ENCODE data around the gene ZNF276. TPM values are rescaled to one million over a fixed set of nuclear protein-coding genes. Genes with fewer than 3 reads are reported as not detected.

Gene ZNF276
- total RNA-seq, 1 experiment from 2014 or later: 32.7 TPM

GRCh38 chr16:89732142-89732917 is 11.0 kb downstream of the ZNF276 start:
- TF ChIP-seq CTCF (IDR thresholded peaks at IDR 0.05; ENCODE audit: unreplicated experiment): no peak
- no peaks in the 10 kb centered on the region for H3K27me3 Mint-ChIP-seq (ENCODE audit: insufficient read depth, unreplicated experiment)
- no peaks in the 10 kb centered on the region for H3K4me1 Mint-ChIP-seq (ENCODE audit: insufficient read depth, unreplicated experiment)
- no TSS peak for BruUV-seq (replicated peaks)
- H3K36me3 Mint-ChIP-seq (ENCODE audit: insufficient read depth, unreplicated experiment): peaks cover 91% of the 10 kb centered on the region
- POLR2A ChIA-PET: interaction anchor here (2.2 kb wide), 1 partner anchor 9 kb away, joined by 8 read pairs; no protein-coding TSS in a partner anchor
- CTCF ChIA-PET: interaction anchor here (0.6 kb wide), 2 partner anchors 33 to 309 kb away, joined by 3 read pairs; no protein-coding TSS in a partner anchor
- intact Hi-C loops (cut with micrococcal nuclease): no loop called here
- no peaks in the 10 kb centered on the region for H3K9me3 Mint-ChIP-seq (ENCODE audit: unreplicated experiment)
- H3K27ac Mint-ChIP-seq (ENCODE audit: low read depth, unreplicated experiment): no peak overlapping the region
- no peak overlapping the region for H3K4me3 Mint-ChIP-seq (ENCODE audit: unreplicated experiment)
- DNase-seq (ENCODE audit: unreplicated experiment): no peak

GRCh38 chr16:89732918-89733242 is 11.5 kb downstream of the ZNF276 start:
- H3K4me1 Mint-ChIP-seq (ENCODE audit: insufficient read depth, unreplicated experiment): no peaks in the 10 kb centered on the region
- H3K36me3 Mint-ChIP-seq (ENCODE audit: insufficient read depth, unreplicated experiment): peaks cover 91% of the 10 kb centered on the region
- no peak for DNase-seq (ENCODE audit: unreplicated experiment)
- TF ChIP-seq CTCF (IDR thresholded peaks at IDR 0.05; ENCODE audit: unreplicated experiment): no peak
- H3K27ac Mint-ChIP-seq (ENCODE audit: low read depth, unreplicated experiment): no peak overlapping the region
- no peak overlapping the region for H3K4me3 Mint-ChIP-seq (ENCODE audit: unreplicated experiment)
- no peaks in the 10 kb centered on the region for H3K9me3 Mint-ChIP-seq (ENCODE audit: unreplicated experiment)
- no peaks in the 10 kb centered on the region for H3K27me3 Mint-ChIP-seq (ENCODE audit: insufficient read depth, unreplicated experiment)
- ChIA-PET CTCF (interaction anchor here (0.6 kb wide), 2 partner anchors 33 to 308 kb away, joined by 3 read pairs; no protein-coding TSS in a partner anchor), POLR2A (interaction anchor here (1.4 to 2.2 kb wide), 2 partner anchors 10 to 11 kb away, joined by 3 to 8 read pairs; no protein-coding TSS in a partner anchor)
- BruUV-seq (replicated peaks): no TSS peak
- intact Hi-C loops (cut with micrococcal nuclease): no loop called here

- ChIA-PET CTCF (no interaction called here), POLR2A (interaction anchor here (1.4 to 2.2 kb wide), 2 partner anchors 10 kb away, joined by 3 to 8 read pairs; no protein-coding TSS in a partner anchor)
- Mint-ChIP-seq H3K4me3 (ENCODE audit: unreplicated experiment) (no peak overlapping the region), H3K9me3 (ENCODE audit: unreplicated experiment) (no peaks in the 10 kb centered on the region), H3K27me3 (ENCODE audit: insufficient read depth, unreplicated experiment) (no peaks in the 10 kb centered on the region), H3K36me3 (ENCODE audit: insufficient read depth, unreplicated experiment) (peaks cover 92% of the 10 kb centered on the region), H3K4me1 (ENCODE audit: insufficient read depth, unreplicated experiment) (no peaks in the 10 kb centered on the region), H3K27ac (ENCODE audit: low read depth, unreplicated experiment) (no peak overlapping the region)
- TF ChIP-seq CTCF (IDR thresholded peaks at IDR 0.05; ENCODE audit: unreplicated experiment): no peak
- DNase-seq (ENCODE audit: unreplicated experiment): no peak
- intact Hi-C loops (cut with micrococcal nuclease): no loop called here
- no TSS peak for BruUV-seq (replicated peaks)
Observed at GRCh38 chr16:89733322-89733721, 12.0 kb downstream of the ZNF276 start.

GRCh38 chr16:89733792-89734191 is 12.5 kb downstream of the ZNF276 start:
- no peaks in the 10 kb centered on the region for H3K27me3 Mint-ChIP-seq (ENCODE audit: insufficient read depth, unreplicated experiment)
- H3K9me3 Mint-ChIP-seq (ENCODE audit: unreplicated experiment): no peaks in the 10 kb centered on the region
- no peak overlapping the region for H3K4me3 Mint-ChIP-seq (ENCODE audit: unreplicated experiment)
- H3K27ac Mint-ChIP-seq (ENCODE audit: low read depth, unreplicated experiment): no peak overlapping the region
- TF ChIP-seq CTCF (IDR thresholded peaks at IDR 0.05; ENCODE audit: unreplicated experiment): no peak
- POLR2A ChIA-PET: interaction anchor here (1.2 to 2.2 kb wide), 3 partner anchors 9 to 11 kb away, joined by 3 to 8 read pairs (median 3); no protein-coding TSS in a partner anchor
- H3K36me3 Mint-ChIP-seq (ENCODE audit: insufficient read depth, unreplicated experiment): peaks cover 94% of the 10 kb centered on the region
- intact Hi-C loops (cut with micrococcal nuclease): no loop called here
- DNase-seq (ENCODE audit: unreplicated experiment): no peak
- no peaks in the 10 kb centered on the region for H3K4me1 Mint-ChIP-seq (ENCODE audit: insufficient read depth, unreplicated experiment)
- no TSS peak for BruUV-seq (replicated peaks)
- CTCF ChIA-PET: no interaction called here

Measured in MCF 10A (cell line).